SU-DHL-6 (cell line): ENCODE measurements around the gene CHCHD5.

Experiments used
- CTCF ChIP-seq: fragments of 200-600 bp; sonication (generic); IDR thresholded peaks from one replicate; pipeline ENCODE4 v1.5.1; 2017; ENCODE audit warnings: antibody characterized with exemption, mild to moderate bottlenecking, low read length, moderate library complexity; ENCODE audit not compliant: insufficient read depth, poor library complexity, severe bottlenecking
- EZH2phosphoT487 ChIP-seq: fragments of 200-600 bp; sonication (generic), shearing (Covaris generic); conservative IDR thresholded peaks from 2 replicates; pipeline ENCODE4 v1.6.1; 2018; ENCODE audit warnings: mild to moderate bottlenecking, antibody characterized with exemption, low read length, moderate library complexity, mixed read lengths

- no peak for TF ChIP-seq CTCF
- TF ChIP-seq EZH2phosphoT487: no peak
Observed at GRCh38 chr2:112593736-112594135, 9.3 kb downstream of the CHCHD5 start.
